Right renal cortex interstitium (tissue), 3 donors: ENCODE measurements around the gene AGFG1. TPM values are rescaled to one million over a fixed set of nuclear protein-coding genes. Genes with fewer than 3 reads are reported as not detected.
"Not testable (repeated sequence)": the region's sequence is repeated elsewhere in the genome, so short reads cannot be mapped to it uniquely, and the experiment has no call there.

Source experiments
- DNase-seq, 3 donors: peaks; one replicate each; pipeline ENCODE4 v3.0.0-alpha.2; 2013; ENCODE audit warnings: low read depth in 3 of 3, low spot score in 2 of 3
- polyA plus RNA-seq, 3 donors: library from polyadenylated mRNA; unstranded; fragments of 120-200 nt; gene quantifications; one replicate each; pipeline ENCODE4 v1.2.1, GENCODE V29; 2013; ENCODE audit not compliant: insufficient read length in 3 of 3

AGFG1 gene
- polyA plus RNA-seq, 3 donors: 84.0 to 90.7 (median 85.1) TPM

GRCh38 chr2:227528803-227529202 is 56.8 kb downstream of the AGFG1 start:
- DNase-seq: no peak

- DNase-seq: no peak
Measured at GRCh38 chr2:227529871-227530270, 57.9 kb downstream of the AGFG1 start.

GRCh38 chr2:227534714-227535113 is 62.8 kb downstream of the AGFG1 start:
- DNase-seq: no peak

- DNase-seq: no peak
Measured at GRCh38 chr2:227536445-227536844, 64.5 kb downstream of the AGFG1 start.

GRCh38 chr2:227539465-227539956 is 67.6 kb downstream of the AGFG1 start:
- DNase-seq: no peak

- DNase-seq: not testable (repeated sequence)
Measured at GRCh38 chr2:227540352-227540751, 68.4 kb downstream of the AGFG1 start.

- DNase-seq: no peak
Measured at GRCh38 chr2:227545990-227546389, 74.0 kb downstream of the AGFG1 start.

GRCh38 chr2:227551836-227552235 is 79.9 kb downstream of the AGFG1 start:
- DNase-seq: no peak

GRCh38 chr2:227562581-227562980 is 90.6 kb downstream of the AGFG1 start:
- no peak for DNase-seq

- no peak for DNase-seq
Measured at GRCh38 chr2:227565080-227565479, 93.1 kb downstream of the AGFG1 start.

- DNase-seq: no peak
Measured at GRCh38 chr2:227566012-227566411, 94.1 kb downstream of the AGFG1 start.

GRCh38 chr2:227568852-227569169 is 96.9 kb downstream of the AGFG1 start:
- DNase-seq: no peak

- no peak for DNase-seq
Measured at GRCh38 chr2:227570615-227571014, 98.7 kb downstream of the AGFG1 start.

GRCh38 chr2:227576110-227576509 is 104.2 kb downstream of the AGFG1 start:
- DNase-seq: no peak

GRCh38 chr2:227576812-227577211 is 104.9 kb downstream of the AGFG1 start:
- DNase-seq: no peak

- DNase-seq: no peak
Measured at GRCh38 chr2:227577555-227577954, 105.6 kb downstream of the AGFG1 start.

GRCh38 chr2:227578642-227579041 is 106.7 kb downstream of the AGFG1 start:
- no peak for DNase-seq

GRCh38 chr2:227579791-227580190 is 107.8 kb downstream of the AGFG1 start:
- no peak for DNase-seq

GRCh38 chr2:227582369-227582768 is 110.4 kb downstream of the AGFG1 start:
- no peak for DNase-seq

- no peak for DNase-seq
Measured at GRCh38 chr2:227592694-227593387, 120.9 kb downstream of the AGFG1 start.

GRCh38 chr2:227595797-227596196 is 123.8 kb downstream of the AGFG1 start:
- DNase-seq: no peak

GRCh38 chr2:227597036-227597435 is 125.1 kb downstream of the AGFG1 start:
- no peak for DNase-seq

GRCh38 chr2:227597998-227598397 is 126.0 kb downstream of the AGFG1 start:
- DNase-seq: no peak
